ENCODE data around the gene TRIM17. TPM values are rescaled to one million over a fixed set of nuclear protein-coding genes. Genes with fewer than 3 reads are reported as not detected.

The TRIM17 gene
- polyA plus RNA-seq, 1 donor from 2014 or later: 0.14 TPM

DNA sequence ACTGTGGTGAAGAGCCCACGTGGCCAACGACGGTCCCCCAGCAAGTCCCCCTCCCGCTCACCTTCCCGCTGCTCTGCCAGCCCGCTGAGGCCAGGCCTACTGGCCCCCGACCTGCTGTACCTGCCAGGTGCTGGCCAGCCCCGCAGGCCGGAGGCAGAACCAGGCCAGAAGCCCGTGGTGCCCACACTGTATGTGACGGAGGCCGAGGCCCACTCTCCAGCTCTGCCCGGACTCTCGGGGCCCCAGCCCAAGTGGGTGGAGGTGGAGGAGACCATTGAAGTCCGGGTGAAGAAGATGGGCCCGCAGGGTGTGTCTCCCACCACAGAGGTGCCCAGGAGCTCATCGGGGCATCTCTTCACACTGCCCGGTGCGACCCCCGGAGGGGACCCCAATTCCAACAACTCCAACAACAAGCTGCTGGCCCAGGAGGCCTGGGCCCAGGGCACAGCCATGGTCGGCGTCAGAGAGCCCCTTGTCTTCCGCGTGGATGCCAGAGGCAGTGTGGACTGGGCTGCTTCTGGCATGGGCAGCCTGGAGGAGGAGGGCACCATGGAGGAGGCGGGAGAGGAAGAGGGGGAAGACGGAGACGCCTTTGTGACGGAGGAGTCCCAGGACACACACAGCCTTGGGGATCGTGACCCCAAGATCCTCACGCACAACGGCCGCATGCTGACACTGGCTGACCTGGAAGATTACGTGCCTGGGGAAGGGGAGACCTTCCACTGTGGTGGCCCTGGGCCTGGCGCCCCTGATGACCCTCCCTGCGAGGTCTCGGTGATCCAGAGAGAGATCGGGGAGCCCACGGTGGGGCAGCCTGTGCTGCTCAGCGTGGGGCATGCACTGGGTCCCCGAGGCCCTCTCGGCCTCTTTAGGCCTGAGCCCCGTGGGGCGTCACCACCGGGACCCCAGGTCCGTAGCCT is 56.8 kb downstream of the TRIM17 start:
- Histone ChIP-seq H3F3A (ENCODE audit: insufficient read depth, low read length, poor library complexity, severe bottlenecking) (no peaks in the 10 kb centered on the region), H3K36me3 (ENCODE audit: insufficient read depth, low read length) (no peaks in the 10 kb centered on the region), H4K20me1 (ENCODE audit: insufficient read depth) (no peaks in the 10 kb centered on the region), H2AFZ (ENCODE audit: low read depth, low read length) (no peak overlapping the region), H3K9ac (ENCODE audit: low read length) (no peak overlapping the region), H3K9me3 (ENCODE audit: low read length) (no peaks in the 10 kb centered on the region), H3K4me2 (ENCODE audit: low read length) (no peak overlapping the region), H3K79me2 (replicated peaks; ENCODE audit: insufficient read depth, low read length) (no peaks in the 10 kb centered on the region), H3K27me3 (ENCODE audit: insufficient read depth, low read depth, low read length) (no peaks in the 10 kb centered on the region), H3K27ac (ENCODE audit: low read length) (no peak overlapping the region), H3K9me2 (ENCODE audit: insufficient read depth, low read length) (no peaks in the 10 kb centered on the region), H3K4me3 (ENCODE audit: low read length) (no peak overlapping the region)
- no peak for TF ChIP-seq MXI1 (conservative IDR thresholded peaks at IDR 0.05; ENCODE audit: poor library complexity, severe bottlenecking)
- TF ChIP-seq RAD21 (conservative IDR thresholded peaks at IDR 0.05): no peak
- TF ChIP-seq EP300 (conservative IDR thresholded peaks at IDR 0.05; ENCODE audit: poor library complexity, severe bottlenecking): no peak
- no peak for TF ChIP-seq EZH2 (IDR thresholded peaks at IDR 0.05; ENCODE audit: borderline replicate concordance, insufficient read depth, low read length, poor library complexity, severe bottlenecking)
- no peak for TF ChIP-seq POLR2AphosphoS5 (IDR thresholded peaks at IDR 0.05)
- TF ChIP-seq TAF1 (IDR thresholded peaks at IDR 0.05; ENCODE audit: low read depth): no peak
- TF ChIP-seq, protein P1, sequence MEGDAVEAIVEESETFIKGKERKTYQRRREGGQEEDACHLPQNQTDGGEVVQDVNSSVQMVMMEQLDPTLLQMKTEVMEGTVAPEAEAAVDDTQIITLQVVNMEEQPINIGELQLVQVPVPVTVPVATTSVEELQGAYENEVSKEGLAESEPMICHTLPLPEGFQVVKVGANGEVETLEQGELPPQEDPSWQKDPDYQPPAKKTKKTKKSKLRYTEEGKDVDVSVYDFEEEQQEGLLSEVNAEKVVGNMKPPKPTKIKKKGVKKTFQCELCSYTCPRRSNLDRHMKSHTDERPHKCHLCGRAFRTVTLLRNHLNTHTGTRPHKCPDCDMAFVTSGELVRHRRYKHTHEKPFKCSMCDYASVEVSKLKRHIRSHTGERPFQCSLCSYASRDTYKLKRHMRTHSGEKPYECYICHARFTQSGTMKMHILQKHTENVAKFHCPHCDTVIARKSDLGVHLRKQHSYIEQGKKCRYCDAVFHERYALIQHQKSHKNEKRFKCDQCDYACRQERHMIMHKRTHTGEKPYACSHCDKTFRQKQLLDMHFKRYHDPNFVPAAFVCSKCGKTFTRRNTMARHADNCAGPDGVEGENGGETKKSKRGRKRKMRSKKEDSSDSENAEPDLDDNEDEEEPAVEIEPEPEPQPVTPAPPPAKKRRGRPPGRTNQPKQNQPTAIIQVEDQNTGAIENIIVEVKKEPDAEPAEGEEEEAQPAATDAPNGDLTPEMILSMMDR (IDR thresholded peaks at IDR 0.05; ENCODE audit: poor library complexity, severe bottlenecking): no peak
- TF ChIP-seq, protein P2, sequence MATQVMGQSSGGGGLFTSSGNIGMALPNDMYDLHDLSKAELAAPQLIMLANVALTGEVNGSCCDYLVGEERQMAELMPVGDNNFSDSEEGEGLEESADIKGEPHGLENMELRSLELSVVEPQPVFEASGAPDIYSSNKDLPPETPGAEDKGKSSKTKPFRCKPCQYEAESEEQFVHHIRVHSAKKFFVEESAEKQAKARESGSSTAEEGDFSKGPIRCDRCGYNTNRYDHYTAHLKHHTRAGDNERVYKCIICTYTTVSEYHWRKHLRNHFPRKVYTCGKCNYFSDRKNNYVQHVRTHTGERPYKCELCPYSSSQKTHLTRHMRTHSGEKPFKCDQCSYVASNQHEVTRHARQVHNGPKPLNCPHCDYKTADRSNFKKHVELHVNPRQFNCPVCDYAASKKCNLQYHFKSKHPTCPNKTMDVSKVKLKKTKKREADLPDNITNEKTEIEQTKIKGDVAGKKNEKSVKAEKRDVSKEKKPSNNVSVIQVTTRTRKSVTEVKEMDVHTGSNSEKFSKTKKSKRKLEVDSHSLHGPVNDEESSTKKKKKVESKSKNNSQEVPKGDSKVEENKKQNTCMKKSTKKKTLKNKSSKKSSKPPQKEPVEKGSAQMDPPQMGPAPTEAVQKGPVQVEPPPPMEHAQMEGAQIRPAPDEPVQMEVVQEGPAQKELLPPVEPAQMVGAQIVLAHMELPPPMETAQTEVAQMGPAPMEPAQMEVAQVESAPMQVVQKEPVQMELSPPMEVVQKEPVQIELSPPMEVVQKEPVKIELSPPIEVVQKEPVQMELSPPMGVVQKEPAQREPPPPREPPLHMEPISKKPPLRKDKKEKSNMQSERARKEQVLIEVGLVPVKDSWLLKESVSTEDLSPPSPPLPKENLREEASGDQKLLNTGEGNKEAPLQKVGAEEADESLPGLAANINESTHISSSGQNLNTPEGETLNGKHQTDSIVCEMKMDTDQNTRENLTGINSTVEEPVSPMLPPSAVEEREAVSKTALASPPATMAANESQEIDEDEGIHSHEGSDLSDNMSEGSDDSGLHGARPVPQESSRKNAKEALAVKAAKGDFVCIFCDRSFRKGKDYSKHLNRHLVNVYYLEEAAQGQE (IDR thresholded peaks at IDR 0.05; ENCODE audit: borderline replicate concordance): no peak
- TF ChIP-seq SMC3 (conservative IDR thresholded peaks at IDR 0.05; ENCODE audit: poor library complexity): no peak

DNA sequence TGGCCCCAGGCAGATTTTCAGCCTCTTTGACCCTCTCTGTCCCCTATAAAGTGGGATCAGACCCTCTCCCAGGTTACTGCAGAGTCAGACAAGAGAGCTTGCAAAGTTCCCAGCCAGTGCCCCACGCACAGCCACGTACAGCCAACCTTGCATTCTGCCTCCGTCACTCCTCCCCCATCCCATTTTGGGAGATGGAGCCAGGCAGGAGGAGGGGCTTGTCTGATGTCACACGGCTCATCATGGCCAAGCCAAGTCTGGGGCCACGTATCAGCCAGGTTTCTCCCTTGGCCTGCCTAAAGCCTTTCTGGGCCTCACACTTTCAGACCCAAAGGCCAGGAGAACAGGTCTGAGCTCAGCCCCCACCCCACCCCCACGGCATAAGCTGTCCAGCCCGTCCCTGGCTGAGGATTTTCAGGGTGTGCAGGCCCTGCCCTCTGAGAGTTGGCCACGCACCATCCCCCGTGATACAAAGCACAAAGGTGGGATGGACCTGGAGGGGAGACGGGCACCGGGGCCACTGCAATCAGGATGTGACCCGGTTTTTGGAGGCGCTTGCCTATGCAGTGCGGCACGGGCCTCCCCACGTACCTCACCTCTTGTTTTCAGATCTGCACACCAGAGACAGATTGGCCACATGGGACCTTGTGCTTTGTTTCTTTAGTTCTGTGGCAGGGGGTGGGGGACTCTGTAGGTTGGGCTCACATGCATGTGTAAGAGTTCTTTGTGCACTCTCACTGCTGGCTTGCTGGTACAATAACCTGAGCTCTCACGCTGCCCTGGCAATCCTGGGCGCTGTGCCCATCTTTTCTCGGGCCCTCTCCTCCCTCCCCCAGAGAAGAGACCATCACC is 57.7 kb downstream of the TRIM17 start:
- H3K79me2 ChIP-seq (replicated peaks; ENCODE audit: insufficient read depth, low read length): no peaks in the 10 kb centered on the region
- H2AFZ ChIP-seq (ENCODE audit: low read depth, low read length): no peak overlapping the region
- TF ChIP-seq SMC3 (conservative IDR thresholded peaks at IDR 0.05; ENCODE audit: poor library complexity) (no peak), TAF1 (IDR thresholded peaks at IDR 0.05; ENCODE audit: low read depth) (no peak), EZH2 (IDR thresholded peaks at IDR 0.05; ENCODE audit: borderline replicate concordance, insufficient read depth, low read length, poor library complexity, severe bottlenecking) (no peak), EP300 (conservative IDR thresholded peaks at IDR 0.05; ENCODE audit: poor library complexity, severe bottlenecking) (no peak), RAD21 (conservative IDR thresholded peaks at IDR 0.05) (no peak), POLR2AphosphoS5 (IDR thresholded peaks at IDR 0.05) (no peak), MXI1 (conservative IDR thresholded peaks at IDR 0.05; ENCODE audit: poor library complexity, severe bottlenecking) (no peak)
- TF ChIP-seq, protein P1 (IDR thresholded peaks at IDR 0.05; ENCODE audit: poor library complexity, severe bottlenecking): no peak
- TF ChIP-seq, protein P2 (IDR thresholded peaks at IDR 0.05; ENCODE audit: borderline replicate concordance): no peak
- H3K27ac ChIP-seq (ENCODE audit: low read length): no peak overlapping the region
- no peak overlapping the region for H3K4me2 ChIP-seq (ENCODE audit: low read length)
- no peak overlapping the region for H3K9ac ChIP-seq (ENCODE audit: low read length)
- no peaks in the 10 kb centered on the region for H3K9me3 ChIP-seq (ENCODE audit: low read length)
- H3K9me2 ChIP-seq (ENCODE audit: insufficient read depth, low read length): no peaks in the 10 kb centered on the region
- no peaks in the 10 kb centered on the region for H4K20me1 ChIP-seq (ENCODE audit: insufficient read depth)
- H3K36me3 ChIP-seq (ENCODE audit: insufficient read depth, low read length): no peaks in the 10 kb centered on the region
- no peak overlapping the region for H3K4me3 ChIP-seq (ENCODE audit: low read length)
- no peaks in the 10 kb centered on the region for H3K27me3 ChIP-seq (ENCODE audit: insufficient read depth, low read depth, low read length)
- no peaks in the 10 kb centered on the region for H3F3A ChIP-seq (ENCODE audit: insufficient read depth, low read length, poor library complexity, severe bottlenecking)
